Endothelial cell (in vitro differentiated cells): ENCODE data around the gene SMIM12. TPM values are rescaled to one million over a fixed set of nuclear protein-coding genes. Genes with fewer than 3 reads are reported as not detected.

Source experiments
- DNase-seq: peaks from one replicate; pipeline ENCODE4 v3.0.0; 2021; ENCODE audit warnings: low spot score
- H3K27ac Mint-ChIP-seq: one replicate; pipeline ENCODE4 v1.8.0; 2021; ENCODE audit warnings: mixed read lengths, inconsistent platforms; ENCODE audit not compliant: unreplicated experiment
- H3K27me3 Mint-ChIP-seq: one replicate; pipeline ENCODE4 v1.8.0; 2021; ENCODE audit warnings: mild to moderate bottlenecking, moderate library complexity, mixed read lengths, inconsistent platforms; ENCODE audit not compliant: unreplicated experiment
- H3K36me3 Mint-ChIP-seq: one replicate; pipeline ENCODE4 v1.8.0; 2021; ENCODE audit warnings: mild to moderate bottlenecking, low read depth, mixed read lengths, inconsistent platforms; ENCODE audit not compliant: unreplicated experiment
- H3K4me1 Mint-ChIP-seq: one replicate; pipeline ENCODE4 v1.8.0; 2021; ENCODE audit warnings: mild to moderate bottlenecking, mixed read lengths, inconsistent platforms; ENCODE audit not compliant: unreplicated experiment
- H3K4me3 Mint-ChIP-seq: one replicate; pipeline ENCODE4 v1.8.0; 2021; ENCODE audit warnings: mild to moderate bottlenecking, mixed read lengths, inconsistent platforms; ENCODE audit not compliant: unreplicated experiment
- H3K9me3 Mint-ChIP-seq: one replicate; pipeline ENCODE4 v1.8.0; 2021; ENCODE audit warnings: mixed read lengths, inconsistent platforms; ENCODE audit not compliant: unreplicated experiment
- total RNA-seq: library from RNA; stranded (reverse); fragmentation: NEBNext Ultra II Directional; extraction: Animal tissue kit (Norgen Biotek cat#: 25700); gene quantifications from one replicate; pipeline ENCODE4 v1.2.1, GENCODE V29; 2021; ENCODE audit not compliant: unreplicated experiment
- TF ChIP-seq, protein P1 (sequence below): fragments of 200-600 bp; sonication (generic); IDR thresholded peaks from one replicate; pipeline ENCODE4 v1.5.0; 2021; ENCODE audit warnings: antibody characterized with exemption; ENCODE audit not compliant: unreplicated experiment

Gene SMIM12
- total RNA-seq, 1 donor from 2014 or later: 84.4 TPM

DNA sequence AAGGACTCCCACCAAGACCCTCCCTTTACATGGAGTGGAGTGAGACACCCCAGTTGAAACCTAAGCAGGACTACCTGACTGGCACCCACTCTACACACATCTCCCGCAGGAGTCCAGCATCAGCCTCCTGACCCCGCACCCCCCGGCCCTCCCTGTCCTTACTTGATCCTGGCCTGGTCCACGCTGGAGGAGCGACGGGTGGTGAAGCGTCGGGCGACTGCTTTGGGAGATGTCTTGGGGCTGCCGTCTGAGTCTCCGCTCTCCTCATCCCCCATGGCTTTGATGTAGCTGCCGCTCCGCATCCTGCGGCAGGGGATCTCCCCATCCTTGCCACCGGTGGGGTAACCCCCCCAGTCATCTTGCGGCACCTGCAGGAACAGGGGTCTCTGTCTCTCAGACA, 40.4 kb upstream of the SMIM12 start:
- no peak for DNase-seq
- Mint-ChIP-seq H3K9me3 (no peaks in the 10 kb centered on the region), H3K27me3 (peaks cover 5% of the 10 kb centered on the region)

DNA sequence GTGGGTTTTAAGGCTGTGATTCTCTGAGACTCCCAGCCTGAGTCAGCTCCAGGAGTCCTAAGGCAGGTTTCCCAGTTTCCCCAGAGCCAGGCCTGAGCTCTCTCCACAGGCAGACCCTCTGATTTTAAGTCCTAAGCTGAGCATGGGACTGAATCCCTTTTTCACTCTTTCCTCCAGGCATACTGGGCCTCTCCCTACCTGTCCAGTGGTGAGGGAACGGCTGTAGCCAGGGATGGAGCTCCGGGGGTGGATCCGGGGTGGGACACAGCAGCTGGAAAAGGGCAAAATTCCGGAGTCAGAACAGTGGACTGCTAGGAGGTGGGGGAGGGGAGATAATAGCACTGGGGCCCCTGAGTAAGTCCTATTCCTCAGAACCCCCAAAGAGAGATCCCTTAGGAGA, 39.9 kb upstream of the SMIM12 start:
- DNase-seq: no peak
- Mint-ChIP-seq H3K27me3 (peaks cover 5% of the 10 kb centered on the region), H3K4me1 (no peaks in the 10 kb centered on the region), H3K9me3 (no peaks in the 10 kb centered on the region), H3K27ac (no peak overlapping the region), H3K36me3 (peaks cover 3% of the 10 kb centered on the region), H3K4me3 (no peak overlapping the region)
- TF ChIP-seq, protein P1, sequence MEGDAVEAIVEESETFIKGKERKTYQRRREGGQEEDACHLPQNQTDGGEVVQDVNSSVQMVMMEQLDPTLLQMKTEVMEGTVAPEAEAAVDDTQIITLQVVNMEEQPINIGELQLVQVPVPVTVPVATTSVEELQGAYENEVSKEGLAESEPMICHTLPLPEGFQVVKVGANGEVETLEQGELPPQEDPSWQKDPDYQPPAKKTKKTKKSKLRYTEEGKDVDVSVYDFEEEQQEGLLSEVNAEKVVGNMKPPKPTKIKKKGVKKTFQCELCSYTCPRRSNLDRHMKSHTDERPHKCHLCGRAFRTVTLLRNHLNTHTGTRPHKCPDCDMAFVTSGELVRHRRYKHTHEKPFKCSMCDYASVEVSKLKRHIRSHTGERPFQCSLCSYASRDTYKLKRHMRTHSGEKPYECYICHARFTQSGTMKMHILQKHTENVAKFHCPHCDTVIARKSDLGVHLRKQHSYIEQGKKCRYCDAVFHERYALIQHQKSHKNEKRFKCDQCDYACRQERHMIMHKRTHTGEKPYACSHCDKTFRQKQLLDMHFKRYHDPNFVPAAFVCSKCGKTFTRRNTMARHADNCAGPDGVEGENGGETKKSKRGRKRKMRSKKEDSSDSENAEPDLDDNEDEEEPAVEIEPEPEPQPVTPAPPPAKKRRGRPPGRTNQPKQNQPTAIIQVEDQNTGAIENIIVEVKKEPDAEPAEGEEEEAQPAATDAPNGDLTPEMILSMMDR: no peak

More for the DNA sequence above, 40.4 kb upstream of the SMIM12 start:
- TF ChIP-seq, protein P1: no peak
- H3K36me3 Mint-ChIP-seq: peaks cover 3% of the 10 kb centered on the region
- H3K4me1 Mint-ChIP-seq: no peaks in the 10 kb centered on the region
- H3K27ac Mint-ChIP-seq: no peak overlapping the region
- H3K4me3 Mint-ChIP-seq: no peak overlapping the region

DNA sequence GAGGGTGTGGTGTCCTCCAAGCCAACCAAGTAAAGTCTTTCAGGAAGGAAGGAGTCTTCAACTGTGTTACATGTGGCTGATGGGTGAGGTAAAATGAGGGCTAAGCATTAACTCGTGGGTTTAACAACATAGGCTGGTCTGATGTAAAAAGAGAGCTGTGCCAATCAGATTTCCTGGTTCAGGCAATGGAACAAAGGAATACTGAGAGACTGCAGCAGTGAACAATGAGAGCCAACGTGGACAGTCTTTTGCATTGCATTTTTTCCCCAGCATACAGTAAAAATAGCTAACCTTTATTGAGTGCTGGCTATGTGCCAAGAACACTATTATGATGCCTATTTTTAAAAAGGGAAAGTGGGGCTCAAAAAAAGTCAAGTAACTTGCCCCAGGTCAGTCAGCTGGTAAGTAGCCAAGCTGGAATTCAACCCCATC, 38.8 kb upstream of the SMIM12 start:
- H3K36me3 Mint-ChIP-seq: peaks cover 3% of the 10 kb centered on the region
- H3K9me3 Mint-ChIP-seq: no peaks in the 10 kb centered on the region
- no peak overlapping the region for H3K27ac Mint-ChIP-seq
- TF ChIP-seq, protein P1: no peak
- H3K4me1 Mint-ChIP-seq: no peaks in the 10 kb centered on the region
- H3K4me3 Mint-ChIP-seq: no peak overlapping the region
- DNase-seq: no peak
- H3K27me3 Mint-ChIP-seq: peaks cover 1% of the 10 kb centered on the region

DNA sequence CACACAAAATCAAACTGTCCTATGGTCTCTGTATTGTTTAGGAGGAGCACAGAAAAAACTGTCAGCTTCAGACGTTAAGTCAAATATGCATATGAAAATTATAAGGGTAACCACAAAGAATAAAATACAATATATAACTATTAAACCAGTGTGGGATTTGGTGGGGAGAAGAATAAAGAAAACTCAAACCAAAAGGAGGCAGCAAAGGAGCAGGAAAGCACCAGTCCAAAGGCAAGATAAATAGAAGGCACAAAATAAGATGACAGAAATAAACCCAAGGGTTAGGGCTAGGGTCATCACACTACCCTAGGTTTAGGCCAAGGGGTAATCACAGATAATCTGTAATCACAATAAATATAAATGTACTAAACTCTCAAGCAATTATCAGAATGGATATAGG, 37.1 kb upstream of the SMIM12 start:
- TF ChIP-seq, protein P1: no peak

DNA sequence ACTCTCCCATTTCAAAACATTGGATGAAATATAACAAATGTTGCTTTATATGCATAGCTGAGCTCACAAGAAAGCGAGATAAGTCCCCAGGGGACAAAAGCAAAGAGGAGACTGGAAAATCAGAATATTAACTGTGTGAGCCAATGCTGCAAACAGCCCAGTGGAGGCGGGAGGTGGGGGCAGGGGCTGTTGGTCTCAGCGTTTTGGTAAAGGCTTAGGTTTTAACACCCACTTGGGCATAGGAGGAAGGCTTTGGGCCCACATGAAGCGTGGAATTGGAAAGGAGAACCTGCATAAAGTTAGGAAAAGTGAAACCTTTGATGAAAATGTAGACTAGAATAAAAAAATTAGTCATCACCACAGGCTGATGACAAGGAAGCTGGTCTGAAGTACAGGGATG, 30.2 kb upstream of the SMIM12 start:
- peaks cover 5% of the 10 kb centered on the region for H3K9me3 Mint-ChIP-seq
- H3K4me1 Mint-ChIP-seq: no peaks in the 10 kb centered on the region
- H3K27ac Mint-ChIP-seq: no peak overlapping the region
- no peak for DNase-seq
- peaks cover 8% of the 10 kb centered on the region for H3K36me3 Mint-ChIP-seq
- no peak overlapping the region for H3K4me3 Mint-ChIP-seq
- peaks cover 7% of the 10 kb centered on the region for H3K27me3 Mint-ChIP-seq
- TF ChIP-seq, protein P1: no peak

More for the DNA sequence above, 37.1 kb upstream of the SMIM12 start:
- peaks cover 12% of the 10 kb centered on the region for H3K36me3 Mint-ChIP-seq
- DNase-seq: no peak
- no peak overlapping the region for H3K4me3 Mint-ChIP-seq
- H3K9me3 Mint-ChIP-seq: peaks cover 5% of the 10 kb centered on the region
- no peak overlapping the region for H3K27ac Mint-ChIP-seq
- peaks cover 1% of the 10 kb centered on the region for H3K27me3 Mint-ChIP-seq
- no peaks in the 10 kb centered on the region for H3K4me1 Mint-ChIP-seq
